AG20443 (cell line): ENCODE results near the gene GRM4.

Source experiments
- DNase-seq: peaks from one replicate; pipeline ENCODE4 v3.0.0; 2012; ENCODE audit warnings: low spot score, mixed read lengths

The GRM4 gene

DNA sequence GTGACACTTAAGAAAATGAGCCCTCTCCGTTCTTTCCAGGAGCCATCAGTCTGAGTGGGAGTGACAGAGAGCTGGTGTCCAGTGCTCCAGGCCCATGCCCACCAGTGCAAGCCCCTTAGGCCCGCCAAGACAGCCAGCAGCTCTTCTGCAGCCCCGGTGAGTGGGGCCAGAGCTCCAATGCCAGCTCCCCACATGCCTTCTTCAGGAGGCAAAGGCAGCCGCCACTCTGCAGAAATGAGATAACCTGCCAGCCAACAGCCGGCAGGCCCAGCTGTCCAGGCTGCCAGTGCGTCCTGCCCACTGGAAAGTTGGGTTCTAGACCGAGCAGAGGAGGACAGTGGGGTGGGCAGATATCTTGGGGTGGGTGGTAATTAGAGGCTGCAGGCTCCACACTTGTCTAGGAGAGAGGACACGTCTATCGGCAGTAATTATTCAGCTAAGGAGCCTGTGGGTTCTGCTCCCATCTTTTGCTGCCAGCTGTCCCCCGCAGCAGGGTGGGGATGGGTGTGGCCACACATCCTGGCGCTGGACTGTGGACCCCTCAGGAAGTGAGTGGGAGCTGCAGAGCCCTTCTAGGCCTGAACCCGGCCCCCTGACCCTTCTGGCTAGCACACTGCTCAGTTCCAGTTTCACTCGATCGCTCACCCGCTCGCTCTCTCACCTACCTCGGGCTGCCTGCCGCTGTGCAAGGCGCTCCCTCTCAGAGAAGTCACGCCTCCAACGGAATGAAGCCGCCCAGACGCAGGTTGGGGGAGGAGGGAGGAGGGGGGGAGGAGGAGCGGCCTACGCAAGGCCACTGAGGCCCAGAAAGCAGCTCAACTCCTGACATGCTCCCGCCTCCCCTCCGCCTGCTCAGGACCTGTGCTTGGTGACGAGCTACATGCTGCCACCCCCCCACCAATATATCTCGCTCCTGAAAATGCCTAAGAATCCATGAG is 3.6 kb downstream of the GRM4 start:
- DNase-seq, result no peak

- DNase-seq, result no peak
Observed at GRCh38 chr6:34140075-34140474, 5.8 kb downstream of the GRM4 start.

- DNase-seq, result no peak
Observed at GRCh38 chr6:34138914-34139510, 6.9 kb downstream of the GRM4 start.

- DNase-seq, result no peak
Observed at GRCh38 chr6:34138191-34138590, 7.7 kb downstream of the GRM4 start.

GRCh38 chr6:34135541-34135940 is 10.3 kb downstream of the GRM4 start:
- no peak for DNase-seq

DNA sequence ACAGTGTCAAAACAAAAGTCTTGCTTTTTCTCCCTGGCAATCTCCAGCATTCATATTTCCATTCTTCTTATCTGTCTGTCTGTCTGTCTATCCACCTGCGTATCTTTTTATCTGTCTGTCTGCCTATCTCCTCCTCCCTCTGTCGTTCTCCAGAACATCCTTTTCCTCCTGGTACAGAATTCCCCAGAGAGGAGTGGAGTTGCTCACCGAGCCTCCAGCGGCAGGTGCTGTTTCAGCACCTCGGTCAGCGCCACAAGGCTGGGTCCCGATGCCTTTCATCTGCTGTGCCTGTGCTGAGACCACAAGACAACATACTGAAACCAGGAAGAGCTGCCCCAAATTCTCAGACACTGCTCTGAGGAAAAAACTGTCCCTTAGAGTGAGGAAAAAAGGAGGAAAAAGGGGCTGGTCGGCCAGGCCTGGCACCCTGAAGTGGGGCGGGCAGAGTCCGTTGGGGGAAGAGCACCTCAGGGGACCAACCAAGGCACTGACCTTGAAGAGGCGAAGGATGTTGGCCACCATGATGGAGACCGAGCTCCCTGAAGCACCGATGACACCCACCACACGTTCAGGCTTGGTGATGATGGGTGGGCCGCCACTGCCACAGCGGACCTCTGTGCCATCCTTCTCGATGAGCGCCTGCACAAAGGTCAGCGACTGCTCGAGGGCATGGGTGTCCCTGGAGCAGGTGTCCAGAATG is 13.3 kb downstream of the GRM4 start:
- DNase-seq, result peak; percentile 57

DNA sequence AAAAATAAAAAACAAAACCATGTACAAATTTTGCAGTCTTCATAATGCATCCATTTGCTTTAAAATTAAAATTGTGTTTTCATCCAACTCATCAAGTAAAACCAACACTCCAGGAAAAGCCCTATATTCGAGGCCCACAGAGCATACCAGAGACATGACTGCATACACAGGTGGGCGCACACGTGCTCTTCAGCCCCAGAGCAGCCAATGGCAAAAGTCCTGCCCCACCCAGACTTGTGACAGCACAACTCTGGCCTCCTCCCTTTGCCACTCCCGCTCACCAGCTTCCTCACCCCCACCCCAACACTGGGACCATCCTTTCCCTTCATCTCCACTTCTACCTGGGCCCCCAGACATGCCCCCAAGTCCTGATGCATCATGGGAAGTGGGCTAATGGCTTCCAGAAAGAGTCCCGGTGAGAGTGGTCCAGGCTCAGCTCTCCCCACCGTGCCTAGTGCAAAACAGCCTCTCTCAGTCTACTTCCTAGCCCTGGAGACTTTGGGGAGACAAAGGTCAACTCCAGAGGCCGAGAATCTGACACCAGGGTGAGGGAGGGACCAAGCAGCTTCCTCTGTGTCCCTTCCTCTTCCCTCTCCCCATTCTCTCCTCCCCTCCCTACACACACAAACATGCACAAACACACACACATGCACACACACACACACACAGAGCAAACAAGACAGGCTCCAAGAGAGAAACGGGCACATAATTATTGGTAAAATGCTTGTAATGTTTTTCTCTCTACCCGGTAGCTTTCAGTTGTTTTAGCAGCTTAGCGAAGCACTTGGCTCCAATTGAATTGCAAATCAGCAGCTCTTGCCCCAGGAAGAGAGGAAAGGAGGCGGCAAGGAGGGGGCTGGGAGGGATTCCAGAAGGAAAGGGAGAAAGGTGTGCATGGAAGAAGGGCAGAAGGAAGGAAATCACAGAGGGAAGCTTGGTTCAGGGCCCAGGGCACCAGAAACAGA is 14.3 kb downstream of the GRM4 start:
- DNase-seq, result no peak

DNA sequence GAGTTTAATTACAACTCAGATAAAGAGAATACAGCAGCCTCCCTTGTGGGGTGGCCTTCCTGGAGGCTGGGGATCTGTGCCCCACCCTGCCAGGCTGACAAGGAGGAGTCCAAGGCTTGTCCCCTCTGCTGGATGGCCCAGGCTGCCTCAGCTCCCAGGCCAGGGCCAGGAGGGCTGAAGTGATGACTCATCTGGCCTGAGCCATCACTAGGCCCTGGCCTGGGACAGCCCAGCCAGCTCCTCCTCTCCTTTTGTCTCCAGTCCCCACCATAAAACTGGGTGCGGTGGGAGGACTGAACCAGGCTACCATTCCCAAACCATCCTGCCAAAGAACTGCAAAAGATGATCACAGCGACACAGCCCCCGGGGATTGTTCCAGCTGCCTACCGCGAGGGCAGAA is 15.0 kb downstream of the GRM4 start:
- peak; percentile 58 for DNase-seq

DNA sequence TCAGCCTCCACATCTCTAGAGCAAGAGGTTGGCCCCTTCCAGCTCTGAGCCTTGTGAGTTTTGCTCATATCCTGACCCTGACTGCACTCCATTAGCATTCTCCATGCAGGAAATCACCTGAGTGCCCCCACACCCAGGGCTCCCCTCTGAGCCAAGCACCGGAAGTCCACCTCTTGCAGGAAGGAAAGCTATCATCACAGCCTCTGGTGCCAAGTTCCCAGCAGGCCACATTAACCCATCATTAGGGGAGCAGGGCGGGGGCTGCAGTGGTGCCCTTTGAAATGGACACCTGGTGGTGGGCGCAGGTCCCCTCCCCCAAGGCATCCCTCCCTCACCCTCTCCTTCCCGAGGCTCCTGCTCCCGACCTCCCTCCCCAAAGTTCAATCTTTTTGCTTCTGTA is 16.1 kb downstream of the GRM4 start:
- DNase-seq, result no peak

- DNase-seq, result no peak
Observed at GRCh38 chr6:34128045-34128444, 17.8 kb downstream of the GRM4 start.

DNA sequence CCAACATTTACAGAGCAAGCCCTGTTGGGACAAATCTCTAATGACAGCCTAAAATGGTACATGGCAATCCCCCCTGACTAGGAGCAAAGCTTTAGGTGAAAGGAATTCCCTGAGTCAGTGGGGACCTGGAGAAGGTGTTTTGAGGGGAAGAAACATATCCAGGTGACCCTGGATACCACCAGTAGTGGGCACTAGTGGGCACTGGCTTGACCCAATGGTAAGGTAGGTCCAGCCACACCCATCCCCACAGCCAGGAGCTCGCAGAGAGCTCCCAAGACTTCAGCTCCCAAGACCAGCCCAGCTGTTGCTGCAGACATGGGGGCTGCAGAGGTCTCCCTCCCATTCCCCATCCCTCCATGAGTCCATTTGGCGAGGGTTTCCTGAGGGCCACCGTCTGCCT is 19.5 kb downstream of the GRM4 start:
- no peak for DNase-seq

DNA sequence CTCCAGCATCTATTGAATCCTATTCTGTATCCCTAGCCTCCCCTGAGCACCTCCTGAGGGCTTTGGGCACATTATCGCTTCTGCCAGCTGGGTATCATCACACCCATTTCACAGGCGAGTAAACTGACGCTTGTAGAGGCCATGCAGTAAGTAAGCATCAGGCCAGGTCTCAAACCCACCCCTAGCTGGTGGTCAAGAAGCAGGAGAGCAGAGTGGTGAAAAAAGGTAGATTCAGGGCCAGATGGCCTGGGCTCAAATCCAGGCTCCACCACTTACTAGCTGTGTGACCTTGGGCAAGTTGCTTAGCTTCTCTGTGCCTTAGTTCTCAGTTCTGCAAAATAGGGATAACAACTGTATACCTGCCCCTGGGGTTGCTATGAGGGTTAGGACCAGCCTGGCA is 19.9 kb downstream of the GRM4 start:
- no peak for DNase-seq

- DNase-seq, result no peak
Observed at GRCh38 chr6:34120953-34121675, 24.8 kb downstream of the GRM4 start.

- DNase-seq, result no peak
Observed at GRCh38 chr6:34115915-34116314, 30.0 kb downstream of the GRM4 start.

DNA sequence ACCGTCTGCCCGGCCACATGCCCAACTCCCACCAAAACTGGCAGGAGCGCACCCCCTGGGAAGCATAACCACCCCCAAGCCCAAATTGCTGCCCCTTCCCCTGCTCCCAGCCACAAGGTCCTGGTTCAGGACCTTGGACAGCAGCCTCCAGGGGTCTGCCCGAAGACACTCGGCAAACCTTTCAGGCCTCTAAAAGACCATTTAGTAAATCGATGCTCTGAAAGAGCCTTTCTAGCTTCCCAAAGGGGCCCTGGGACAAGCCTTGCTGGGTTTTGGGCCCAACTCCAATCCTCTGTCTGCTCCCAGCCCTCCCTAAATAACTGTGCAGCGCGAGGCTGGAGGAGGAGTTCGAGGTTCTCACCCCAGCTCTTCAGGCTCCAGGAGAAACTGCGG is 30.5 kb downstream of the GRM4 start:
- peak; percentile 63 for DNase-seq

GRCh38 chr6:34114695-34115402 is 31.0 kb downstream of the GRM4 start:
- DNase-seq, result no peak

DNA sequence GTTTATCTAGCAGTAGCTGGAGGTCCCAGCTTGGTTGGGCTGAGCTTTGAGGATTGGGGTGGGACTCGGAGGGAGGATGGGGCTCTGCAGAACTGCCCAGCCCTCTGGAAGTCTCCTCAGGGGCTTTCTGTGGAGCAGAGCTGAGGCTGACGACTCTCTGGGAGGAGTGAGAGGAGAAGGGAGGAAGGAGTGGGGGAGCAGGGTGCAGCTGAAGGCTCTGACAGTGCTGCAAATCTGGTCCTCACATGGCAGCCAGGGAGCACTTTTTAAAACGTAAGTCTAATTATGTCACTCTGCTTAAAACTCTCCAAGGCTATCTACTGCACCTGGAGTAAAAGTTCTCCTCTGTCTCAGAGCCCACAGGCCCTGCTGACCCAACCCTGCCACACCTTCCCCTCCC is 32.4 kb downstream of the GRM4 start:
- no peak for DNase-seq

- DNase-seq, result no peak
Observed at GRCh38 chr6:34112126-34112525, 33.8 kb downstream of the GRM4 start.

GRCh38 chr6:34110610-34111009 is 35.3 kb downstream of the GRM4 start:
- no peak for DNase-seq

- no peak for DNase-seq
Observed at GRCh38 chr6:34108176-34108575, 37.7 kb downstream of the GRM4 start.

DNA sequence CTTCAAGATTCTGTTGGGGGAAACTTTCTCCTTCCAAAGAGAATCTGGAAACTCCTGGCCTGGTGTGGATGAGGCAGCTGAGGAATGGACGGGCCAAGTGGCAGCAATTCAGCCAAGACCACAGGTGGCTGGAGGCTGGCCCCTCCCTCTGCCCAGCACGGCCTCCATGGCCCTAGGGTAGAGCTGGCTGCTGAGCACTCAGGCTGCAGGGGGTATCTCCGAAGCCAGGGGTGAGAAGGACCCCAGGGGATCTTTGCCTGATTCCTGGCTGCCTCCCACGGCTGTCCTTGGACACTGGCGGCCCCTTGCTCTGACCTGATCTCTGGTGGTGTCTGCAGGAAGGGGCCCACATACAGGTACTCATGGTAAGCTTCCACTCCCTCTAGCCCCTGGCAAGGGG is 39.0 kb downstream of the GRM4 start:
- DNase-seq, result no peak
